Measurements from ENCODE around the gene GALNT1.

The GALNT1 gene

DNA sequence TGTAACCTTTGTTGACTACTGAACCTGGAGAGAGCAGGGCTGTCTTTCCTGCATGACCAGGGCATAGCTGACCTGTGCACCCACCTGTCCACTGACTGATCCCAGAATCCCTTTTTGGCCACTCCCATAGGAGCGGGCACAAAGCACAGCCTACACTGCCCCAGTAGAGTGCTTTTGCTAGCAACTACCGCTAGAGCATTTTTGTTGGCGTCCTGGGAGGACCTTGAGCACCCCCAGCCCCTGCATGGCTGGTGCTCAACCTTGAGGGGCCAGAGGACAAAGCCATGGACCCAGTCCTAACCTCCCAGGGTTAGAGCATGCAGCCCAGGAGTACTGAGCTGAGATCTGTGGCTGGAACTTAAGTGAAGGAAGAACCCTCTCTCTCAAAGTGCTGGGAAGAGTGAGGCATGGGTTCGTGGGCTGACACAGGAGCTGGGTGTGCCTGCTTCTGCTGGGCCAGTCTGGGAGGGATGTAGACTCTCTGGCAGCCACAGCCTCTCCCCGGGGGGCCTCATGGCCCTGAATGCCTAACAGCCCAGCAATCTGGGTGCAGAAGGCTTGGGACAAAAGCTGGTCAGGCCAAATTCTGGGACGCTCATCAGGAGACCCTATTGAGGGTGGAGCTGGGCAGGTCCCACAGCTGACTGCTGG, 140.0 kb downstream of the GALNT1 start:
- Mint-ChIP-seq H3K4me3 (no peak overlapping the region), H3K4me1 (ENCODE audit: low read depth) (no peaks in the 10 kb centered on the region), H3K36me3 (no peaks in the 10 kb centered on the region), H3K27ac (no peak overlapping the region), H3K9me3 (ENCODE audit: low read depth) (peaks cover 24% of the 10 kb centered on the region), H3K27me3 (peaks cover 11% of the 10 kb centered on the region)

DNA sequence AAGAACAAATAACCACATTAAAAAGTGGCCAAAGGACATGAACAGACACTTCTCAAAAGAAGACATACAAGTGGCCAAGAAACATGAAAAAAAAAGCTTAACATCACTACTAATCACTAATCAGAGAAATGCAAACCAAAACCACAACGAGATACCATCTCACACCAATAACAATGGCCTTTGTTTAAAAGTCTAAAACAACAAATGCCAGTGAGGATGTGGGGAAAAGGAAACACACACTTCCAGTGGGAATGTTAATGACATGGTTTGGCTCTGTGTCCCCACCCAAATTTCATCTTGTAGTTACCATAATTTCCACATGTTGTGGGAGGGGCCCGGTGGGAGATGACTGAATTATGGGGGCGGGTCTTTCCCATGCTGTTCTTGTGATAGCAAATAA, 147.1 kb downstream of the GALNT1 start:
- Mint-ChIP-seq H3K4me3 (no peak overlapping the region), H3K36me3 (peaks cover 2% of the 10 kb centered on the region), H3K27ac (no peak overlapping the region), H3K27me3 (peaks cover 6% of the 10 kb centered on the region), H3K4me1 (ENCODE audit: low read depth) (no peaks in the 10 kb centered on the region), H3K9me3 (ENCODE audit: low read depth) (peaks cover 3% of the 10 kb centered on the region)

DNA sequence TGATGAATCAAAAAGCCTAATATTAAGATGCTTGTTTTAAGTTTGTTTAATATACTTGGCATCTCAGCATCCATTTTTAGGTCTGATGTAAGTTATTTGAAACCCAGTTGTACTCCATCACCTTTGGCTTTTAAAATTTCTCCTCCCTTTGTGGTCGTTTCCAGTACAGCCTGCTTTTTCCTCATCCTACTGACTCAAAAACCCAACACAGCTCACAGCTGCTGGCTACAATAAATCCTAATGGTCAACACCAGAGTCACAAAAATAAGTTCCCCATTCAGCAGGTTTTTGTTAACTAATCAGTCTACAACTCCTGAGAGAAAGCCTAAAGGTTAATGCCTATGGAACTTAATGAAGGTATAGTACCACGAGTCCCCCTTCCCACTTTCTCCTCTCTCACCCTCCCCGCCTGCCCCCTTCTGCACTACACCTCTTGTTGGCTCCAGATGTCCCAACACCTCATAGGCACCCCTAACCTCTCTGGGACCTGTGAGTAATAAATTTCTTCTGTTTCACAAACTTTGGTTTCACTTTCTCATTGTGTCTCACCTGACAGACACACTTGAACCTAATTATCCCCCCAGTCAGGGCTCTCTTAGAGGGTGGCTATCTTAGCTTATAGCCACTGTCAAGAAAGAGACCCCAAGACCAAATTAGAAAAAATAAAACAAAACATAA, 148.6 kb downstream of the GALNT1 start:
- Mint-ChIP-seq H3K27ac (no peak overlapping the region), H3K4me3 (no peak overlapping the region), H3K4me1 (ENCODE audit: low read depth) (no peaks in the 10 kb centered on the region), H3K27me3 (peaks cover 4% of the 10 kb centered on the region), H3K9me3 (ENCODE audit: low read depth) (peaks cover 3% of the 10 kb centered on the region), H3K36me3 (peaks cover 2% of the 10 kb centered on the region)

GRCh38 chr18:35730691-35731370, 149.3 kb downstream of the GALNT1 start:
- H3K27ac Mint-ChIP-seq = no peak overlapping the region
- H3K4me1 Mint-ChIP-seq (ENCODE audit: low read depth) = no peaks in the 10 kb centered on the region
- H3K4me3 Mint-ChIP-seq = no peak overlapping the region
- H3K36me3 Mint-ChIP-seq = peaks cover 2% of the 10 kb centered on the region
- H3K27me3 Mint-ChIP-seq = peaks cover 4% of the 10 kb centered on the region
- peaks cover 3% of the 10 kb centered on the region for H3K9me3 Mint-ChIP-seq (ENCODE audit: low read depth)

DNA sequence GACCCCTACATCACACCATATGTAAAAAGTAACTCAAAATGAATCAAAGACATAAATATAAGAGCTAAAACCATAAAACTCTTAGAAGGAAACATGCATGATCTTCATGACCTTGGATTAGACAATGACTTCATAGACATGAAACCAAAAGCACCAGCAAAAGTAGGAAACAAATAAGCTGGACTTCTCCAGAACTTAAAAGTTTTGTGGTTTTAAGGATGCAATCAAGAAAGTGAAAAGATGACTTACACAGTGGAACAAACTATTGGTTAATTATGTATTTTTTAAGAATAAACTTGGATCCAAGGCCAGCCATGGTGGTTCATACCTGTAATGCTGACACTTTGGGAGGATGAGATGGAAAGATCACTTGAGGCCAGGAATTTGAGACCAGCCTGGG, 150.2 kb downstream of the GALNT1 start:
- peaks cover 2% of the 10 kb centered on the region for H3K36me3 Mint-ChIP-seq
- H3K4me3 Mint-ChIP-seq = no peak overlapping the region
- no peaks in the 10 kb centered on the region for H3K27me3 Mint-ChIP-seq
- no peaks in the 10 kb centered on the region for H3K4me1 Mint-ChIP-seq (ENCODE audit: low read depth)
- no peak overlapping the region for H3K27ac Mint-ChIP-seq
- H3K9me3 Mint-ChIP-seq (ENCODE audit: low read depth) = peaks cover 3% of the 10 kb centered on the region

DNA sequence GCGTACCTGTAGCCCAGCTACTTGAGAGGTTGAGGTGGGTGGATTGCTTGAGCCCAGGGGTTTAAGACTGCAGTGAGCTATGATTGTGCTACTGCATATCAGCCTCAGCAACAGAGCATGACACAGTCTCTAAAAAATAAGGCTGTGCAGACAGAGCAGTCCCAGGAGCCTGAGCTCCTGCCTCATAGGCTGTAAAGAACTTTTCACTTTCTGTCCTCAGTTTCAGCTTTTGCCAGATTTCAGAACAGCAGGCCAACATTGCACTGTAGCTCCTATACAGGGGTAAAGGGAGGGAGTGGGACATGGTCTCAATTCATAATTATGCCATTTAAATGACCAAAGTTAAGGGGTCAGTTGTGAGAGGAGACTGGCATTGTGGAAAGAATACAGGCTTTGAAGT, 150.6 kb downstream of the GALNT1 start:
- no peak overlapping the region for H3K27ac Mint-ChIP-seq
- no peaks in the 10 kb centered on the region for H3K27me3 Mint-ChIP-seq
- H3K9me3 Mint-ChIP-seq (ENCODE audit: low read depth) = peaks cover 3% of the 10 kb centered on the region
- H3K36me3 Mint-ChIP-seq = peaks cover 2% of the 10 kb centered on the region
- H3K4me1 Mint-ChIP-seq (ENCODE audit: low read depth) = no peaks in the 10 kb centered on the region
- H3K4me3 Mint-ChIP-seq = no peak overlapping the region

DNA sequence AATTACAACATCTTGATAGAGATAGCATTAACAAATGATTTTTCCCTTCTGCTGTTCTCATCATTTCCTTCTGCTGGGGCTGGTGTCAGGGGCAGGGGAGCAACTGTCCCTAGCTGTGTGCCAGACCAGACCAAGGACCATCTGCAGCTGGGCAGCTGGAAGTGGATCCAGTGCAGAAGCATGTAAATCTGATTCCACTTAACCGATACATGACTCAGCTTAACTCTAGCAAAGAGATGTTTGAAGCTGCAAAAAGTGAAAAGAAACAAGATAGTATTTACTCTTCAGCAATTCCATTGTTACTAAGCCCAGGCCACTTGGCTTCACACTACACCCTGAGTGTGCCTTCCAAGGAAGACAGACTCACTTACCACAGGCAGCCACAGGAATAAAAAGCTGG, 151.1 kb downstream of the GALNT1 start:
- Mint-ChIP-seq H3K27me3 (no peaks in the 10 kb centered on the region), H3K36me3 (peaks cover 2% of the 10 kb centered on the region), H3K9me3 (ENCODE audit: low read depth) (peaks cover 3% of the 10 kb centered on the region), H3K4me3 (no peak overlapping the region), H3K4me1 (ENCODE audit: low read depth) (no peaks in the 10 kb centered on the region), H3K27ac (no peak overlapping the region)

GRCh38 chr18:35733408-35733807, 151.9 kb downstream of the GALNT1 start:
- H3K9me3 Mint-ChIP-seq (ENCODE audit: low read depth) = peaks cover 7% of the 10 kb centered on the region
- H3K36me3 Mint-ChIP-seq = peaks cover 4% of the 10 kb centered on the region
- H3K4me3 Mint-ChIP-seq = no peak overlapping the region
- H3K4me1 Mint-ChIP-seq (ENCODE audit: low read depth) = no peaks in the 10 kb centered on the region
- H3K27me3 Mint-ChIP-seq = no peaks in the 10 kb centered on the region
- no peak overlapping the region for H3K27ac Mint-ChIP-seq

- H3K4me3 Mint-ChIP-seq = no peak overlapping the region
- no peak overlapping the region for H3K27ac Mint-ChIP-seq
- H3K4me1 Mint-ChIP-seq (ENCODE audit: low read depth) = no peaks in the 10 kb centered on the region
- peaks cover 3% of the 10 kb centered on the region for H3K27me3 Mint-ChIP-seq
- H3K9me3 Mint-ChIP-seq (ENCODE audit: low read depth) = peaks cover 7% of the 10 kb centered on the region
- peaks cover 5% of the 10 kb centered on the region for H3K36me3 Mint-ChIP-seq
Observed at GRCh38 chr18:35736696-35737095, 155.2 kb downstream of the GALNT1 start.

GRCh38 chr18:35739778-35740177, 158.2 kb downstream of the GALNT1 start:
- Mint-ChIP-seq H3K27ac (no peak overlapping the region), H3K4me3 (no peak overlapping the region), H3K36me3 (peaks cover 5% of the 10 kb centered on the region), H3K9me3 (ENCODE audit: low read depth) (peaks cover 7% of the 10 kb centered on the region), H3K4me1 (ENCODE audit: low read depth) (no peaks in the 10 kb centered on the region), H3K27me3 (peaks cover 3% of the 10 kb centered on the region)

DNA sequence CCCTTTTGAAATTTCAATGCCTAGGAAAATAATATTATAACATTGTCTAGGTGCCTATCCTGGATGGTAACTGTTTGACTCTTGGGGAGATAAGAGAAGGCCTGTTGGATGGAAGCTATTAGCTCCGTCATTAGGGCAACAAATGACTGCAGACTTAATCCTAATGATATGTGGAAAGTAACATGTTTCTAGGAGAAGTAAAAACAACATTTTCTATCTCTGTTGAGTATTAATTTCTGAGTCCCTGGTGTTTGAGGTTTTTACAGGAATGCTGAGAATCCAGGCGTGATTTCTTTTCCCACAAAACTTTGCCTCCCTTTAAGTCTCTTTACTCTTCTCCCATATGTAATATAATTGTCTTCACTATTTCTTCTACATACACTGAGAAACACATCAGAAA, 159.1 kb downstream of the GALNT1 start:
- H3K9me3 Mint-ChIP-seq (ENCODE audit: low read depth) = peaks cover 7% of the 10 kb centered on the region
- H3K36me3 Mint-ChIP-seq = peaks cover 5% of the 10 kb centered on the region
- H3K27ac Mint-ChIP-seq = no peak overlapping the region
- no peaks in the 10 kb centered on the region for H3K4me1 Mint-ChIP-seq (ENCODE audit: low read depth)
- H3K4me3 Mint-ChIP-seq = no peak overlapping the region
- peaks cover 3% of the 10 kb centered on the region for H3K27me3 Mint-ChIP-seq

- H3K4me3 Mint-ChIP-seq = no peak overlapping the region
- no peaks in the 10 kb centered on the region for H3K9me3 Mint-ChIP-seq (ENCODE audit: low read depth)
- no peaks in the 10 kb centered on the region for H3K4me1 Mint-ChIP-seq (ENCODE audit: low read depth)
- H3K27ac Mint-ChIP-seq = no peak overlapping the region
- peaks cover 2% of the 10 kb centered on the region for H3K27me3 Mint-ChIP-seq
- H3K36me3 Mint-ChIP-seq = no peaks in the 10 kb centered on the region
Observed at GRCh38 chr18:35743916-35744315, 162.4 kb downstream of the GALNT1 start.

- H3K4me3 Mint-ChIP-seq = no peak overlapping the region
Observed at GRCh38 chr18:35745814-35746213, 164.3 kb downstream of the GALNT1 start.

GRCh38 chr18:35746826-35747339, 165.3 kb downstream of the GALNT1 start:
- Mint-ChIP-seq H3K27ac (no peak overlapping the region), H3K27me3 (no peaks in the 10 kb centered on the region), H3K36me3 (no peaks in the 10 kb centered on the region), H3K4me1 (ENCODE audit: low read depth) (no peaks in the 10 kb centered on the region), H3K4me3 (no peak overlapping the region), H3K9me3 (ENCODE audit: low read depth) (no peaks in the 10 kb centered on the region)

More at GRCh38 chr18:35745814-35746213, 164.3 kb downstream of the GALNT1 start:
- Mint-ChIP-seq H3K4me1 (ENCODE audit: low read depth) (no peaks in the 10 kb centered on the region), H3K27ac (no peak overlapping the region), H3K36me3 (no peaks in the 10 kb centered on the region), H3K27me3 (no peaks in the 10 kb centered on the region), H3K9me3 (ENCODE audit: low read depth) (no peaks in the 10 kb centered on the region)

DNA sequence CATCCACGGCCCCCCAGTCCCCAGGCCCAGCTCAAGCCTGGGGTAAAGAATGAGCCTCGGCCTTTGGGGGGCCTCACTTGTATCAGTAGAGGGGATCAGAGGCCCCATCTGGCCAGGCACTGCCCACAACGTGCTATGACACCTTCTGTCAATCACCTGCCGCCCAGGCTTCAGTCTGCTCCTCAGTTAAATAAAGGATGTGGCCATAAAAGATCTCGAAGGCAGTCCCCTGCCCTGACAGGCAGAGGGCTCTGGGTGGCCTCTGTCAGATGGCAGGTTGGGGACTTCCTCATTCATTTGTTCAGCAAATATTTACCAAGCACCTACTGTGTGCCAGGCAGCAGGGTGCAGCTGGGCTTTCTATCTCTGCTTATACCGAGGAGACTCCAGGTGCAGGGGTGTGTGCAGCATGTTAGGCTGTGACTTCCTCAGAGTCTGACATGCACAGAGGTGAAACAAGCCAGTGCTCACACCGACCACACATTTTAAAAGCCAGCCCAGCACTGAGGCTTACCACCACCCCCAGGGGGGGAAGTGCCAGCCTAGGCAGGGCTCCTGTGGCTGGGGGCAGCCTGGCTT, 166.4 kb downstream of the GALNT1 start:
- no peaks in the 10 kb centered on the region for H3K9me3 Mint-ChIP-seq (ENCODE audit: low read depth)

More for the DNA sequence above, 166.4 kb downstream of the GALNT1 start:
- Mint-ChIP-seq H3K4me3 (no peak overlapping the region), H3K27ac (no peak overlapping the region), H3K4me1 (ENCODE audit: low read depth) (no peaks in the 10 kb centered on the region), H3K27me3 (no peaks in the 10 kb centered on the region), H3K36me3 (no peaks in the 10 kb centered on the region)
